Measurements from ENCODE around the gene DNAJC17.

DNAJC17 gene

DNA sequence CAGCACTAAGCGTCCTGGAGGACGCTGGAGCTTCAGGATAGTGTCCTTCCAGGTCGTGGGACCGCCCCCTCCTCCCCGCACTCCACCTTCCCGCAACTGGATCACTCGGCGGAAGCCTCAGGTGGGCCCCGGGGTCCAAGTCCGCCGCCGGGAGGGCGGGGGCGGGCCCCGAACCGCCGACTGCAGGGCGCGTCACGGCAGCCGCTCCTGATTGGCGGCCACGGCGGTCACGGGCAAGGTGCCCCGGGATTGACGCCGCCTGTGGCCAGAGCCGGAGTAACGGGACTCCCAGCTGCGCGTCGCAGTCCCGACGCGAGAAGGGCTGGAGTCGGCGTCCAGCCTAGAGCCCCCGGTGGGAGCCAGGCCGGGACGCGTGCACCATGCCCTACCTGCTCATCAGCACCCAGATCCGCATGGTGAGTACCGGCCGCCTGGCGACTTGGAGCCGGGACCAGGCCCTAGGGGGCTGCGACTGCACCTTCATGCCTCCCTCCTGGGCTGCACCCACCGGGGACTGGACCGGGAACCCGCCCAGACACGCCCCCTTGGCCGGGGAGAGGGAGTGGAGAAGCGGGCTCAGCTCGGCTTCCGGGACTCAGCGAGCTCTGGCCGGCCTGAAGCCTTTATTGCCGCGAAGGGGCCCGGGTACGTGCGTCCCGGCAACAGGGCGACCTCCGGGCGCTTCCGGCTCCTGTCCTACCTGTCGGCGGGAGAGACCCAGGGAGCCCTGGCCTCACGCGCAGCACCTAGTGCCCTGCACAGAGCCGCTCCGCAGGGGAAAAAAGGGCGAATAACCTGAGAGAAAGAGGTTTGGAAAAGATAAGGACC lies 43.3 kb downstream of the DNAJC17 start, which contains the start of gene GCHFR:
Gene GCHFR (plus strand): TSS at position 268 of the 828 bp plus-strand sequence. CDS start 113 bp downstream, at position 381.
- DNase-seq (ENCODE audit: low read depth, low spot score): no peak
- peak within 1 kb of the TSS; percentile 56 for H3K4me3 ChIP-seq (ENCODE audit: low read depth, low read length)
- CTCF ChIA-PET: interaction anchor here (0.7 to 2.7 kb wide), 8 partner anchors 10 to 128 kb away, joined by 3 to 9 read pairs (median 4); no protein-coding TSS in a partner anchor
- peak; percentile 62 for TF ChIP-seq CTCF (IDR thresholded peaks at IDR 0.05; ENCODE audit: insufficient read depth, low read length, missing control alignments)
- POLR2A ChIA-PET: interaction anchor here (0.7 kb wide), 1 partner anchor 472 kb away, joined by 3 read pairs; no protein-coding TSS in a partner anchor

GRCh38 chr15:40762919-40763800 lies 44.1 kb downstream of the DNAJC17 start:
- DNase-seq (ENCODE audit: low read depth, low spot score): no peak
- CTCF ChIA-PET: interaction anchor here (0.7 to 1.7 kb wide), 5 partner anchors 13 to 131 kb away, joined by 3 to 5 read pairs (median 4); partner anchors contain the start of gene VPS18
- H3K4me3 ChIP-seq (ENCODE audit: low read depth, low read length): peak overlapping the region; percentile 56
- POLR2A ChIA-PET: no interaction called here
- no peak for TF ChIP-seq CTCF (IDR thresholded peaks at IDR 0.05; ENCODE audit: insufficient read depth, low read length, missing control alignments)

DNA sequence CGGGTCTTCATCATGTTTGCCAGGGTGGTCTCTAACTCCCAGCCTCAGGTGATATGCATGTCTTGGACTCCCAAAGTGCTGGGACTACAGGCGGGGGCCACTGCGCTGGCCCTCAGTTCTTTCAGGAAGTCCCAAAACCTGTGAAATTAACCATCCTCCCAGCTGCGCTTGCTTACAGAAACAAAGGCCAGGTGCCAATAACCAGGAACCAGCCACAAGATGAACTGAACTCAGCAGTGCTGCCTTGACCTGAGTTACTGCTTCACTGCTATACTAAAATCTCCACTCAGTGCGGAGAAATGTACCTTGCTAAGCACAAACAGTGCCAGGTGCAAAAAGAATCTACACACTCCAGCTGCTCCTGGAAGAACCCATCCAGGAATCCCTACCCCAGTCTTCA lies 47.3 kb downstream of the DNAJC17 start:
- POLR2A ChIA-PET: no interaction called here
- CTCF ChIA-PET: interaction anchor here (1.1 to 2.0 kb wide), 3 partner anchors 13 to 134 kb away, joined by 3 to 5 read pairs (median 3); partner anchors contain the start of gene VPS18

DNA sequence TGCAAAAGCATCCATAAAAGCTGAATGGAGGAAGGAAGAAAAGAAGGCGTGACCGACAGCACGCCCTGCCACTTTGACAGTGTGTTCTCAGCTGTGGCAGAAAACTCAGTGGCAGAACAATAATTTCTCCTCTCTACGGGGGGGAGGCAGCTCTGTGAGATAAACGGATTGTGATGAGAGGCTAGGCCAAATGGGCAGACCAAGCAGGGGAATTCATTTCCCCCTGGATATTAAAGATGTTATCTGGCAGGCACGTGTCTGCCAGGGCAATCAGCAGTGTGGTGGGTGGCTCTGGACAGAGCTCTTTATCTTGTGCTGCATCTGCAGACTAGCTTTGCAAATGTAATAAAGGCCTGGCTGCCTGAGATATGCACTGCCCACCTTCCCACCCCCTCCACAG lies 50.3 kb downstream of the DNAJC17 start:
- H3K4me3 ChIP-seq (ENCODE audit: low read depth, low read length): no peak overlapping the region
- no peak for DNase-seq (ENCODE audit: low read depth, low spot score)
- TF ChIP-seq CTCF (IDR thresholded peaks at IDR 0.05; ENCODE audit: insufficient read depth, low read length, missing control alignments): no peak
- ChIA-PET CTCF (no interaction called here), POLR2A (no interaction called here)

More for the DNA sequence above, 47.3 kb downstream of the DNAJC17 start:
- no peak overlapping the region for H3K4me3 ChIP-seq (ENCODE audit: low read depth, low read length)
- DNase-seq (ENCODE audit: low read depth, low spot score): no peak
- no peak for TF ChIP-seq CTCF (IDR thresholded peaks at IDR 0.05; ENCODE audit: insufficient read depth, low read length, missing control alignments)

GRCh38 chr15:40755812-40756208 lies 51.5 kb downstream of the DNAJC17 start:
- peak overlapping the region; percentile 92 for H3K4me3 ChIP-seq (ENCODE audit: low read depth, low read length)
- ChIA-PET POLR2A (no interaction called here), CTCF (interaction anchor here (0.9 kb wide), 1 partner anchor 9 kb away, joined by 3 read pairs; no protein-coding TSS in a partner anchor)
- no peak for TF ChIP-seq CTCF (IDR thresholded peaks at IDR 0.05; ENCODE audit: insufficient read depth, low read length, missing control alignments)
- no peak for DNase-seq (ENCODE audit: low read depth, low spot score)

Measured in AG04449 (cell line).